ENCODE data around the gene PRKN. TPM values are rescaled to one million over a fixed set of nuclear protein-coding genes. Genes with fewer than 3 reads are reported as not detected.

PRKN gene
- total RNA-seq, 4 donors from 2014 or later: 5.5 to 17.9 (median 6.8) TPM

- H3K9me3 ChIP-seq: peaks cover 0 to 4% (median 0%) of the 10 kb centered on the region in 4 donors
- TF ChIP-seq POLR2A (IDR thresholded peaks at IDR 0.05): no peak
- TF ChIP-seq, protein P1, sequence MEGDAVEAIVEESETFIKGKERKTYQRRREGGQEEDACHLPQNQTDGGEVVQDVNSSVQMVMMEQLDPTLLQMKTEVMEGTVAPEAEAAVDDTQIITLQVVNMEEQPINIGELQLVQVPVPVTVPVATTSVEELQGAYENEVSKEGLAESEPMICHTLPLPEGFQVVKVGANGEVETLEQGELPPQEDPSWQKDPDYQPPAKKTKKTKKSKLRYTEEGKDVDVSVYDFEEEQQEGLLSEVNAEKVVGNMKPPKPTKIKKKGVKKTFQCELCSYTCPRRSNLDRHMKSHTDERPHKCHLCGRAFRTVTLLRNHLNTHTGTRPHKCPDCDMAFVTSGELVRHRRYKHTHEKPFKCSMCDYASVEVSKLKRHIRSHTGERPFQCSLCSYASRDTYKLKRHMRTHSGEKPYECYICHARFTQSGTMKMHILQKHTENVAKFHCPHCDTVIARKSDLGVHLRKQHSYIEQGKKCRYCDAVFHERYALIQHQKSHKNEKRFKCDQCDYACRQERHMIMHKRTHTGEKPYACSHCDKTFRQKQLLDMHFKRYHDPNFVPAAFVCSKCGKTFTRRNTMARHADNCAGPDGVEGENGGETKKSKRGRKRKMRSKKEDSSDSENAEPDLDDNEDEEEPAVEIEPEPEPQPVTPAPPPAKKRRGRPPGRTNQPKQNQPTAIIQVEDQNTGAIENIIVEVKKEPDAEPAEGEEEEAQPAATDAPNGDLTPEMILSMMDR (IDR thresholded peaks at IDR 0.05): no peak
- peaks cover 0 to 14% (median 0%) of the 10 kb centered on the region in 4 donors for H3K4me1 ChIP-seq
- H3K27ac ChIP-seq: no peak overlapping the region
- 89 to 93% methylated on average over 6 of the region's 6 CpGs for WGBS, 2 donors
- no peaks in the 10 kb centered on the region for H3K36me3 ChIP-seq
- H3K27me3 ChIP-seq: no peaks in the 10 kb centered on the region
- no peak overlapping the region for H3K4me3 ChIP-seq
- no peak for DNase-seq (ENCODE audit: low spot score in 2 of 2)
These were observed 1090.6 kb downstream of the PRKN start for GRCh38 chr6:161636882-161637430.

DNA sequence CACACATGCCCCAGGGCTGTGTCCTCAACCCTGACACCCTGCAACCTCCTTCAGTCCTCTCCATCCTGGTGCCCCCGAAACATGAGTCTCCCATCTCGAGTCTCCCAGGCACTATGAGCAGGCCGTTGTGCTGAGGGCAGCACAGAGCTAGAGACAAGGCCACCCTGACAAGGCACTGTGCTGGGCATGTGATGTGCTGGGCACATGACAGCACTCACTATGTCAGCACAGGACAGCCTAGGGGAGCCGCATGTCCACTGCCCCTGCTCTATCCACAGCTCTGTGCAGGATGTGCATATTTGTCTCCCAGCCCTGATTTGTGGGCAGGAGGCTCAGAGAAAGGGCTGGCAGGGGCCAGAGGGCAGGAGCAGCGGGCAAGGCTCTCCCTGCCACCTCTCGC is 1091.6 kb downstream of the PRKN start:
- no peaks in the 10 kb centered on the region for H3K36me3 ChIP-seq
- no peak overlapping the region for H3K27ac ChIP-seq
- peaks cover 0 to 4% (median 0%) of the 10 kb centered on the region in 4 donors for H3K9me3 ChIP-seq
- 82 to 89% methylated on average over 4 to 6 of the region's 6 CpGs for WGBS, 2 donors
- H3K4me3 ChIP-seq: no peak overlapping the region
- no peaks in the 10 kb centered on the region for H3K27me3 ChIP-seq
- no peak for TF ChIP-seq POLR2A (IDR thresholded peaks at IDR 0.05)
- TF ChIP-seq EP300 (IDR thresholded peaks at IDR 0.05): no peak
- TF ChIP-seq, protein P1 (IDR thresholded peaks at IDR 0.05): no peak
- DNase-seq (ENCODE audit: low spot score in 2 of 2): no peak
- peaks cover 0 to 24% (median 1%) of the 10 kb centered on the region in 4 donors for H3K4me1 ChIP-seq

DNA sequence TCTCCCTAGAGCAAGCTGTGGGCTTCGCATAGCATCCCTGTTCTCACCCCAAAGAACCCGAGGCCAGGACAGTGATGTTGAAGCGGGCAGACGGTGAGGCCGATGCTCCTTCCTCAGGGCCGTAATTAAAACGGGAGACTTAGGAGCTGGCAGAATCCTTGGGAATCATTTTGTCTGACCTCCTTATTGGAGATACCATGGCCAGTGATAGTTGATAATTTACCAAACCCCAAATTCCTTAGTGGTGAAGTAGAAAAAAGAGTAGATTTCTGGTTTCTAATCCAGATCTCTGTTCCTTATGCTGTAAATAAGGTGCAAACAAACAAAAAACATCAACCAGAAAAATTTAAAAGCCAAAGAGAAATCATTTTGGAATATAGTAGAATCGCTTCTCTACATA is 1092.7 kb downstream of the PRKN start:
- H3K4me3 ChIP-seq: no peak overlapping the region
- no peak for DNase-seq (ENCODE audit: low spot score in 2 of 2)
- no peaks in the 10 kb centered on the region for H3K36me3 ChIP-seq
- peaks cover 0 to 4% (median 0%) of the 10 kb centered on the region in 4 donors for H3K9me3 ChIP-seq
- TF ChIP-seq, protein P1 (IDR thresholded peaks at IDR 0.05): no peak
- H3K27me3 ChIP-seq: no peaks in the 10 kb centered on the region
- H3K27ac ChIP-seq: no peak overlapping the region
- WGBS, 2 donors: 91 to 93% methylated on average over 8 of the region's 8 CpGs
- H3K4me1 ChIP-seq: peaks cover 0 to 26% (median 2%) of the 10 kb centered on the region in 4 donors

GRCh38 chr6:161631676-161632194 is 1095.8 kb downstream of the PRKN start:
- TF ChIP-seq, protein P1 (IDR thresholded peaks at IDR 0.05): no peak
- TF ChIP-seq POLR2A (IDR thresholded peaks at IDR 0.05): no peak
- TF ChIP-seq EP300 (IDR thresholded peaks at IDR 0.05): no peak
- H3K27me3 ChIP-seq: no peaks in the 10 kb centered on the region
- H3K4me3 ChIP-seq: no peak overlapping the region
- 13 to 39% methylated on average over 2 of the region's 2 CpGs for WGBS, 2 donors
- DNase-seq (ENCODE audit: low spot score in 2 of 2): no peak
- no peaks in the 10 kb centered on the region for H3K9me3 ChIP-seq
- peak overlapping the region in 1 of 4 donors; percentile 26 for H3K27ac ChIP-seq
- peaks cover 0 to 19% (median 2%) of the 10 kb centered on the region in 4 donors for H3K4me1 ChIP-seq
- H3K36me3 ChIP-seq: no peaks in the 10 kb centered on the region

DNA sequence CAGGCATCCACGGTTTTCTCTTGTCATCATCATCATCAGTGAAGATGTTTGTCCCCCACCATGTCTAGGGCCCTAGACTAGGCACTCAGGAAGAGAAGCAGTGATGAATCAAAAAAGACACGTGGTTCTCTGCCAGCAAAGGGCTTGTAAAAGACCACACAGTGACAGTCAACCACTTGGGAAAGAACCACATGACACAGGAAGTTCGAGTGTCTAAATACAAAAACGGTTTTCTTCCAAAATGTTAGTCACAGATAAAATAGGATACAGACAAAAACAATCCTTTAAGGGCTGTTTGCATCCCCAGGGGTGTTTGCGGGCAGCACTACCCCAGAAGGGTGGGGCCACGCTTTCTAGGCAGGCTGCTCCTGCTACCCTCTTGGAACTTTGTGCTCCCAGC is 1096.9 kb downstream of the PRKN start:
- no peaks in the 10 kb centered on the region for H3K36me3 ChIP-seq
- no peaks in the 10 kb centered on the region for H3K9me3 ChIP-seq
- H3K4me1 ChIP-seq: peaks cover 0 to 19% (median 2%) of the 10 kb centered on the region in 4 donors
- H3K27me3 ChIP-seq: no peaks in the 10 kb centered on the region
- no peak overlapping the region for H3K4me3 ChIP-seq
- DNase-seq (ENCODE audit: low spot score in 2 of 2): no peak
- TF ChIP-seq POLR2A (IDR thresholded peaks at IDR 0.05) (no peak), EP300 (IDR thresholded peaks at IDR 0.05) (no peak)
- TF ChIP-seq, protein P1 (IDR thresholded peaks at IDR 0.05): no peak
- H3K27ac ChIP-seq: no peak overlapping the region
- WGBS, 2 donors: 48 to 56% methylated on average over 6 of the region's 6 CpGs

All from tibial nerve (tissue), 4 donors.